Tibial artery (tissue), 4 donors: ENCODE results near the gene ABHD17B.
"Not testable (repeated sequence)": the region's sequence is repeated elsewhere in the genome, so short reads cannot be mapped to it uniquely, and the experiment has no call there.

Experiments
- DNase-seq, 2 donors: peaks; one replicate each; pipeline ENCODE4 v3.0.0-alpha.2; 2019
- H3K27ac ChIP-seq, 2 donors: fragments of 200-600 bp; sonication (generic) in 1 of 2; 1 replicate in 1 of 2; 2 replicates in 1 of 2; pipeline ENCODE4 v1.5.1; 2018 to 2019; ENCODE audit warnings: mild to moderate bottlenecking in 1 of 2
- H3K27me3 ChIP-seq, 2 donors: fragments of 200-600 bp; sonication (generic) in 1 of 2; one replicate each; pipeline versions ENCODE4 v1.5.1 to v1.6.0; 2016 to 2019
- H3K36me3 ChIP-seq, 3 donors: fragments of 200-600 bp; sonication (generic) in 2 of 3; one replicate each; pipeline ENCODE4 v1.5.1; 2016 to 2019; ENCODE audit warnings: mild to moderate bottlenecking in 2 of 3
- H3K4me1 ChIP-seq, 4 donors: fragments of 200-600 bp; sonication (generic) in 2 of 4; 1 replicate in 3 of 4; 2 replicates in 1 of 4; pipeline ENCODE4 v1.5.1; 2016 to 2019
- H3K4me3 ChIP-seq, 2 donors: fragments of 200-600 bp; sonication (generic) in 1 of 2; 1 replicate in 1 of 2; 2 replicates in 1 of 2; pipeline ENCODE4 v1.5.1; 2018 to 2019; ENCODE audit warnings: mild to moderate bottlenecking in 2 of 2
- H3K9me3 ChIP-seq, 3 donors: fragments of 200-600 bp; sonication (generic) in 1 of 3; one replicate each; pipeline ENCODE4 v1.5.1; 2016 to 2019
- CTCF ChIP-seq, 2 experiments: fragments of 200-600 bp in 1 of 2; fragments of 450-650 bp in 1 of 2; IDR thresholded peaks; one replicate each; pipeline ENCODE4 v1.5.1; 2017 to 2019; ENCODE audit warnings: antibody characterized with exemption in 2 of 2, mild to moderate bottlenecking in 1 of 2, moderate library complexity in 1 of 2
- intact Hi-C: fragments of 100-400 bp; cut with DNase I; formaldehyde crosslinking; loops from one replicate; pipeline ENCODE4 v1.15.0; 2023; ENCODE audit warnings: low total_unique reads

The ABHD17B gene

GRCh38 chr9:71911061-71911907 is at the start of gene ABHD17B, which contains the start of gene C9orf85:
TSS of gene ABHD17B (minus strand) at chr9:71911193. CDS start at chr9:71875080, 36,113 bp downstream.
TSS of gene C9orf85 (plus strand) at chr9:71911639. CDS start at chr9:71911735, 96 bp downstream.
- intact Hi-C loops = loop anchor here (10.0 kb wide), 1 partner anchor 96 kb away; no protein-coding TSS in a partner anchor
- no peaks in the 10 kb centered on the region for H3K9me3 ChIP-seq
- H3K4me1 ChIP-seq = peaks cover 0 to 66% (median 22%) of the 10 kb centered on the region in 4 donors

GRCh38 chr9:71955300-71955915 is 44.4 kb upstream of the ABHD17B start:
- Histone ChIP-seq H3K4me3 (no peak overlapping the region), H3K9me3 (no peaks in the 10 kb centered on the region), H3K36me3 (peaks cover 0 to 17% (median 2%) of the 10 kb centered on the region in 3 donors), H3K27ac (no peak overlapping the region), H3K27me3 (no peaks in the 10 kb centered on the region), H3K4me1 (peaks cover 0 to 10% (median 0%) of the 10 kb centered on the region in 4 donors)
- no peak for TF ChIP-seq CTCF (IDR thresholded peaks at IDR 0.05)
- no peak for DNase-seq
- intact Hi-C loops = no loop called here

More at GRCh38 chr9:71911061-71911907, at the start of gene ABHD17B, which contains the start of gene C9orf85:
- peak in 1 of 2 experiments; percentile 20 for TF ChIP-seq CTCF (IDR thresholded peaks at IDR 0.05)
- H3K4me3 ChIP-seq = peak within 1 kb of the TSS; percentile 78 to 95
- peak; percentile 99 for DNase-seq
- no peaks in the 10 kb centered on the region for H3K36me3 ChIP-seq
- H3K27ac ChIP-seq = peak within 1 kb of the TSS; percentile 85 to 94
- H3K27me3 ChIP-seq = no peaks in the 10 kb centered on the region

- H3K27ac ChIP-seq, H3K27me3 ChIP-seq, intact Hi-C loops, H3K4me3 ChIP-seq, H3K9me3 ChIP-seq, H3K4me1 ChIP-seq, DNase-seq: not testable (repeated sequence)
- peaks cover 0 to 20% (median 9%) of the 10 kb centered on the region in 3 donors for H3K36me3 ChIP-seq
Measured at GRCh38 chr9:71954652-71955051, 43.7 kb upstream of the ABHD17B start.

DNA sequence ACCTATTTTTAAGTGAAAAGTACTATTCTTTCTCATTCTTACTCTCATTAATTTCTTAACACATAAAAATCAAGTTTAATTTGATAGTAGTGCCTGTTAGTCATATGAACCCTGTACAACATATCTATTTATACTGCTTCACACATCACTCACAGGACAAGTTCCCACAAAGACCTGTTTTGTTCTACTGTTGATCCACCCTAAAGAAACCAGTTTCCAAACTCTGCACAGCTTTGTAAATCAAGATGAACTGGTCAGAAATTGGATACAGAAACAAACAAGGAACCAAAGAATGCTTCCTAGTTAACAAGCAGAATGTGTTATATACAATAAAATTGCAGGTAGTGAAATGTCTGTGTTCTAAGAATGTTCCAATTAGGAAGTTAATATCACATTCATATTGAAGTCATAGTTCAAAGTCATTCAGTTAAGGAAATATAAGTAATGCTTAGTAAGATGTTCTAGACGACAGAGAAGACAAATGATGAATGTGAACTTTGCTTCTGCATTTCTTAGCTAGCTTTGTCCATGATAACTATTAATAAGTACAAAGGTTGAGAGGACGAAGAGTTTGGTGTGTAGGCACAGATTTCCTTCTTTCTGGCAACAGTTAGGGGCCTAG is 33.9 kb upstream of the ABHD17B start:
- H3K9me3 ChIP-seq = no peaks in the 10 kb centered on the region
- no peak overlapping the region for H3K27ac ChIP-seq
- TF ChIP-seq CTCF (IDR thresholded peaks at IDR 0.05) = no peak
- no peaks in the 10 kb centered on the region for H3K27me3 ChIP-seq
- H3K4me3 ChIP-seq = no peak overlapping the region
- intact Hi-C loops = no loop called here
- H3K4me1 ChIP-seq = peaks cover 0 to 41% (median 3%) of the 10 kb centered on the region in 4 donors
- DNase-seq = no peak
- H3K36me3 ChIP-seq = peaks cover 0 to 8% (median 5%) of the 10 kb centered on the region in 3 donors

DNA sequence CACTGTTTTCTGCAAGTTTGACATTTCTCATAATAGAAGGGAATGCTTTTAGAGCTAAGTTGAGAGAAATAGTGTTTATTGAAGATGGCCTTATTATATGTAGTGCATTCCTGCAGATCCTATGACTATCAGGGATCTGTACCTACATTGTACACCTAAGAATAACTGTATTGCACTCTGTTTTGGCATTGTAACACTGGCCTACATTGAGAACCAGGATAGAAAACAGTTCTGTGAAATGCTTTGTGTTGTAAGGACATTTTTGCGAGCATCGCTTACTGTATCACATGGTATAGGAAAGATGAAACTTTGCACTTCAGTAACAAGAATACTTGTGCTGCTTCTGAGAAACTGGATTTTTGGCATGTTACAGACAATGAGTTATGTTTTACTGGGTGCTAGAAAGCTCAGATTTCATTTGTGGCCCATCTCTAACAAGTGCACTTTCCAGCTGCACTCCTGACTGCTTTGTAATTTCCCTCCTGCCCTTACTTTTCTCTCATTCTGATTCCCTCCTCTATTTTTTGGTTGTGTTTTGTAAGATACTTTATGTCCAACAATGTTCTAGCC is 31.1 kb upstream of the ABHD17B start:
- Histone ChIP-seq H3K4me1 (peaks cover 0 to 48% (median 4%) of the 10 kb centered on the region in 4 donors), H3K4me3 (no peak overlapping the region), H3K27me3 (no peaks in the 10 kb centered on the region), H3K9me3 (no peaks in the 10 kb centered on the region), H3K27ac (peak overlapping the region in 1 of 2 donors; percentile 24), H3K36me3 (no peaks in the 10 kb centered on the region)
- intact Hi-C loops = no loop called here
- no peak for TF ChIP-seq CTCF (IDR thresholded peaks at IDR 0.05)
- no peak for DNase-seq
